ENCODE data around the gene PPARGC1A. TPM values are rescaled to one million over a fixed set of nuclear protein-coding genes. Genes with fewer than 3 reads are reported as not detected.
A peak's percentile ranks its signal among the peaks of the same experiment; 100 is the strongest.

The PPARGC1A gene
- total RNA-seq, 2 donors from 2014 or later, result 8.9 to 10.2 TPM

- no peaks in the 10 kb centered on the region for H3K9me3 Mint-ChIP-seq
- peak; percentile 30 for TF ChIP-seq CTCF (conservative IDR thresholded peaks at IDR 0.05)
- Histone ChIP-seq H3K4me3 (ENCODE audit: low read length) (no peak overlapping the region), H3K9me3 (ENCODE audit: control insufficient read depth, low read length) (no peaks in the 10 kb centered on the region), H3K27ac (ENCODE audit: low read depth, low read length) (no peak overlapping the region), H3K36me3 (ENCODE audit: control insufficient read depth, insufficient read depth, low read length) (no peaks in the 10 kb centered on the region), H3K27me3 (ENCODE audit: control insufficient read depth, insufficient read depth, low read length, poor library complexity, severe bottlenecking) (no peaks in the 10 kb centered on the region), H3K9ac (ENCODE audit: extremely low read depth, low read length, poor library complexity, severe bottlenecking) (no peak overlapping the region), H3K4me1 (ENCODE audit: control insufficient read depth, insufficient read depth, low read length) (peaks cover 12% of the 10 kb centered on the region)
- H3K4me1 Mint-ChIP-seq, result peaks cover 40% of the 10 kb centered on the region
- 63 to 70% methylated on average over 3 to 4 of the region's 4 CpGs for WGBS, 2 experiments (ENCODE audit: insufficient coverage in 1 of 2, insufficient read length in 1 of 2)
- no peaks in the 10 kb centered on the region for H3K27me3 Mint-ChIP-seq (ENCODE audit: insufficient read depth)
- no peak overlapping the region for H3K4me3 Mint-ChIP-seq
- no peak overlapping the region for H3K27ac Mint-ChIP-seq
- DNase-seq, result no peak
- H3K36me3 Mint-ChIP-seq (ENCODE audit: low read depth), result no peaks in the 10 kb centered on the region
Observed at GRCh38 chr4:23932186-23932585, 42.3 kb upstream of the PPARGC1A start.

- Histone ChIP-seq H3K9me3 (ENCODE audit: control insufficient read depth, low read length) (no peaks in the 10 kb centered on the region), H3K36me3 (ENCODE audit: control insufficient read depth, insufficient read depth, low read length) (no peaks in the 10 kb centered on the region), H3K27ac (ENCODE audit: low read depth, low read length) (no peak overlapping the region), H3K4me1 (ENCODE audit: control insufficient read depth, insufficient read depth, low read length) (peaks cover 15% of the 10 kb centered on the region), H3K4me3 (ENCODE audit: low read length) (no peak overlapping the region), H3K9ac (ENCODE audit: extremely low read depth, low read length, poor library complexity, severe bottlenecking) (no peak overlapping the region), H3K27me3 (ENCODE audit: control insufficient read depth, insufficient read depth, low read length, poor library complexity, severe bottlenecking) (no peaks in the 10 kb centered on the region)
- Mint-ChIP-seq H3K27me3 (ENCODE audit: insufficient read depth) (no peaks in the 10 kb centered on the region), H3K9me3 (no peaks in the 10 kb centered on the region), H3K4me3 (no peak overlapping the region), H3K27ac (no peak overlapping the region), H3K4me1 (peaks cover 44% of the 10 kb centered on the region), H3K36me3 (ENCODE audit: low read depth) (no peaks in the 10 kb centered on the region)
- no peak for TF ChIP-seq CTCF (conservative IDR thresholded peaks at IDR 0.05)
- 94% methylated on average over 2 of the region's 2 CpGs; no CpG with 5 or more reads in 1 of the 2 experiments for WGBS, 2 experiments (ENCODE audit: insufficient coverage in 1 of 2, insufficient read length in 1 of 2)
- DNase-seq, result no peak
Observed at GRCh38 chr4:23931489-23931830, 41.6 kb upstream of the PPARGC1A start.

GRCh38 chr4:23930750-23931488, 41.1 kb upstream of the PPARGC1A start:
- no peak overlapping the region for H3K9ac ChIP-seq (ENCODE audit: extremely low read depth, low read length, poor library complexity, severe bottlenecking)
- no peak overlapping the region for H3K4me3 Mint-ChIP-seq
- H3K27me3 Mint-ChIP-seq (ENCODE audit: insufficient read depth), result no peaks in the 10 kb centered on the region
- H3K9me3 Mint-ChIP-seq, result no peaks in the 10 kb centered on the region
- H3K4me1 Mint-ChIP-seq, result peaks cover 47% of the 10 kb centered on the region
- peak overlapping the region; percentile 60 for H3K27ac Mint-ChIP-seq
- DNase-seq, result peak; percentile 73
- no peaks in the 10 kb centered on the region for H3K36me3 Mint-ChIP-seq (ENCODE audit: low read depth)
- 61 to 65% methylated on average over 5 to 10 of the region's 10 CpGs for WGBS, 2 experiments (ENCODE audit: insufficient coverage in 1 of 2, insufficient read length in 1 of 2)
- no peaks in the 10 kb centered on the region for H3K9me3 ChIP-seq (ENCODE audit: control insufficient read depth, low read length)
- H3K4me1 ChIP-seq (ENCODE audit: control insufficient read depth, insufficient read depth, low read length), result peaks cover 15% of the 10 kb centered on the region
- H3K36me3 ChIP-seq (ENCODE audit: control insufficient read depth, insufficient read depth, low read length), result no peaks in the 10 kb centered on the region
- no peaks in the 10 kb centered on the region for H3K27me3 ChIP-seq (ENCODE audit: control insufficient read depth, insufficient read depth, low read length, poor library complexity, severe bottlenecking)
- H3K4me3 ChIP-seq (ENCODE audit: low read length), result no peak overlapping the region
- TF ChIP-seq CTCF (conservative IDR thresholded peaks at IDR 0.05), result no peak
- H3K27ac ChIP-seq (ENCODE audit: low read depth, low read length), result no peak overlapping the region

All from endodermal cell (in vitro differentiated cells).